ENCODE results near the gene USB1.

USB1 gene

DNA sequence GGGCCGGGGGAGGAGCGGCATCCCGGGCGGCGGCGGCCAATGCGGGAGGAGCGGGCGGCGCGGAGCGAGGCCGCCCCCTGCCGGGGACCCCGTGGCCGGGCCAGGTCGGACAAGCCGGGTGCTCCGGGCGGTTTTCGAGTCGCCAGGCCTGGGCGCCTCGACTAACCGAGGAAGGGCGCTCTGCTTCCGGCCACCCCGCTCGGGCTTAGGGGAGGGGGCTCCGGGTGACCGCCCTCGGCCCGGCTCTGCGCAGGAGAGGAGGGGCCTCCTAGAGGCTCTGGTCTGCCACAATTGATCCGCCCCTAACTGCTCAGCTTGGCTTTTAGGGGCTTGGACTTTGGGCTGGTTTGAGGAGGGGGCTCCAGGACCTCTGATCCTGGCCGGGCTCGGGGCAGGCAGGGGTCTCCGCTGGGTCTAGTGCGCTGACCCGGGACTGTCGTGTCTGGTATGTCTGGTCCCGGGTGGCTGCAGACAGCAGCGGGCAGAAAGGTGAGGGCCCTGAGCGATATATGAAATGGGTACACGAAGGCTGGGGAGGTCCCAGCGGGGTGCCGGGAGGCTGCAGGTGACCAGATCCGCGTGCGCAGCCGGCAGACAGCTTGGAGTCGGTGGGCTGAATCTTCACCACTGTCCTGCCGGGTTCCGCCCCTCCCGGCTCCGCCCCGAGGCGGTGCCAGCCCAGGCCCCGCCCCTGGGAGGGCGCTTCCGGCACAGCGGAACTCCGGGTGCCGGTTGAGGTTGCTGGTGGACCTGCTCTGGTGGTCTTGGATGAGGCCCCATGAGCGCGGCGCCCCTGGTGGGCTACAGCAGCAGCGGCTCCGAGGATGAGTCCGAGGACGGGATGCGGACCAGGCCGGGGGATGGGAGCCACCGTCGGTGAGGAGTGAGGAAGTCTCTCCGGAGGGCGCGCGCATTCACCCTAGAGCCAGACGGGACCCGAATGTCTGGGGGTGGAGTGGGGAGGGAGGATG, at the start of gene USB1:
TSS of gene USB1 (plus strand) at position 702 of the 971 bp plus-strand sequence. CDS start at position 779, 77 bp downstream.
- DNase-seq, result no peak

GRCh38 chr16:57952909-57953308, 48.3 kb upstream of the USB1 start:
- DNase-seq, result no peak

GRCh38 chr16:57953857-57954256, 47.4 kb upstream of the USB1 start:
- no peak for DNase-seq

DNA sequence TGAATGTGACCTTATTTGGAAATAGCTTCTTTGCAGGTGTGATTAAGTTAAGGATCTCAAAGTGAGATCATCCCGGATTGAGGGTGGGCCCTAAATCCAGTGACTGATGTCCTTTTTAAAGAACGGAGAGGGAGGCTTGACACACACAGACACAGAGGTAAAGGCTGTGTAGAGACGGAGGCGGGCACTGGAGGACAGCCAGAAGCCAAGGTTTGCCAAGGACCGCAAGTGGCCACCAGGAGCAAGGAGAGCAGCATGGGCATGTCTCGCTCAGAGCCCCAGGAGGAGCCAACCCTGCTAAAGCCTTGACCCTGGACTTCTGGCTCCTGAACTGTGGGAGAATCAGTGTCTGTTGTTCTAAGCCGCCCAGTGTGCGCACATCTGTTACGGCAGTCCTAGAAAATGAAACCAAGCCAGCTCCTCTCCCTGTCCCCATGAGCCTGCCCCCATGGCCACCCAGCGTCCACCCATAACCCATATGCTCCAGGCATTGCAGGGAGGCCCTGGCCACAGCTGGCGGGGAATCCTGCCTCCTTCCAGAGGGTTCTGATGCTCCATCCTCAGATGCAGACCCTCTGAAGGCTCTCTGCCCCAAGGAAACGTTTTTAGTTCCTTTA, 45.5 kb upstream of the USB1 start:
- no peak for DNase-seq

DNA sequence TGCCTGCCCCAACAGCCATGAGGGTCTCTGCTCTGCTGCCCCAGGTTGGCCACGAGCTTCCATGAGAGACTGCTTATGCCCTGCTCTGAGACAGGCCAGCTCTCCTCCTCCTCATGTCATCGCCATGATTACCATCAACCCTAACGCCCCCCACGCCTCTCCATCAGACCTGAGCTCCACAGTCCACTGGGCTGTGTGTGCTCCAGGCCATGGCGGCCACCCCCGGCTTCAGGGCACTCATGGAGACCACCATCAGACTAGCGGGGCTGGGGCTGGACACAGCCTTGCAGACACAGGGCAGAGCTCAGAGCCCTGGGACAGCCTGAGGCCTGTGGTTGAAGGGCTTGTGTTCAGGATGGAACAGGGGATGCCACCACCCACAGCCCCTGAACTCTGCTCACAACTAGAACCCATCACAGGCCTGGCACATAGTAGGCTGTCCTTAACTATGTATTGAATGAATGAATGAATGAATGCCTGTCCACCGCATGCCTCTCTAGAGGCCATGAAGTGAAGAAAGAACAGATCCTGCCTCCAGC, 44.9 kb upstream of the USB1 start:
- no peak for DNase-seq

- no peak for DNase-seq
Measured at GRCh38 chr16:57956924-57957672, 44.1 kb upstream of the USB1 start.

DNA sequence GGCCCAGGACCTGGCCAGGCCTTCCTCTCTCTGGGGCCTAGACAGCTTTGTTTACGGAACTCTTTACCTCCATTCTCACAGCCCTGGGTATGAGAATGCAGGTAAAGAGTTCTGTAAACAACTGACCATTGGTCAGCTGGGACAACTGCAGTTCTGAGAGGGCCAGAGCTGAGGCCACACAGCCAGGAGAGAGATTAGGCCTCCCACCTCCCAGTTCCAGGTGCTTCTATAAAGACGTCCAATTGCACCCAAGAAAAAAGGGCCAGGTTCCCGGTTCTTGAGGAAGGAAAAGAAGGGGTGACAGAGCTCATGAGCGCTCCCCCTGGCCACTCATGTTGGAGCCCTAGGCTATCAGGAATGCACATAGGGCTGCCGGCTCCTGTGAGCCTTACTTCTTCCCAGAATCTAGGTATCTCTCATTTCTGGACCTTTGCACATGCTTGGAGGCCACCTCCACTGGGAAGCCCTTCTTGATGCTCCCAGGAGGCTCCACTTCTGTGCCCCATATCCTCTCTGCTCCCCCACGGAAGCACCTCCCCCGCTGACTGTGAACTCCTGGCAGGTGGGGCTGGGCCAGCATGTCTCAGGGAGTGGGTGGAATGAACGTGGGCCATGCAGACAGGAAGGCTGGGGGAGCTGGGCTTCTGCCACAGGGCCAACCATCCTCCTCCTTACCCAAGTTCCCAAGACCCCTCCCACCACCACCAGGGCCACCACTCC, 43.4 kb upstream of the USB1 start:
- no peak for DNase-seq

DNA sequence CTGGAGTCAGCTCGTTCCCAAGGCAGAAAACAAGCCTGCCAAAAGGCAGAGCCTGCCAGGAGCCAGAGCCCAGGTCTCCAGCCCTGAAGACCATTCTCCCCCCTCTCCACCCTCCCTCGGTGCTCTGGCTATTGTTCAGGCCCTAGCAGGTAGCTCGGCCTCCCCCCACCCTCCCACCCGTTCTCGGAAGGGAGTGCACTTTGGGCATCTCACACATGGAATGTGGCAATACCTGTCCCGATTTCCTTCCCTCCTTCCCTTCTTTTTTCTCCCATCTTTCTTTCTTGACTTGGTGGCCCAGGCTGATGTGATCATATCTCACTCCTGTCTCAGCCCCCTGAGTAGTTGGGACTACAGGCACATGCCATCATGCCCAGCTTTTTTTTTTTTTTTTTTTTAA, 42.7 kb upstream of the USB1 start:
- DNase-seq, result no peak

DNA sequence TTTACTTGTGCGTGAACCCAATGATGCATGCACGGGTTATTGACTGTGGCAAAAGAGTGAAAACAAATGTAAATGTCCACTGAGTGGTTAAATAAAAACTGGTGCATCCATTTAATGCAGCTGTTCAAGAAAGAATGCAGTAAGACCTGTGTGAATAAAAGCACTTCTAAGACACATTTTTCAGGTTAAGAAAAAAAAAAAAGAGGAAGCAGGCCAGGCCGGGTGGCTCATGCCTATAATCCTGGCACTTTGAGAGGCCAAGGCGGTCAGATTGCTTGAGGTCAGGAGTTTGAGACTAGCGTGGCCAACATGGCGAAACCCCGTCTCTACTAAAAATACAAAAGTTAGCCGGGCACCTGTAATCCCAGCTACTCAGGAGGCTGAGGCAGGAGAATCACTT, 42.1 kb upstream of the USB1 start:
- DNase-seq, result no peak

- no peak for DNase-seq
Measured at GRCh38 chr16:57959804-57960203, 41.4 kb upstream of the USB1 start.

- DNase-seq, result no peak
Measured at GRCh38 chr16:57960310-57960709, 40.9 kb upstream of the USB1 start.

GRCh38 chr16:57960826-57961472, 40.3 kb upstream of the USB1 start:
- no peak for DNase-seq

- no peak for DNase-seq
Measured at GRCh38 chr16:57961538-57961937, 39.7 kb upstream of the USB1 start.

DNA sequence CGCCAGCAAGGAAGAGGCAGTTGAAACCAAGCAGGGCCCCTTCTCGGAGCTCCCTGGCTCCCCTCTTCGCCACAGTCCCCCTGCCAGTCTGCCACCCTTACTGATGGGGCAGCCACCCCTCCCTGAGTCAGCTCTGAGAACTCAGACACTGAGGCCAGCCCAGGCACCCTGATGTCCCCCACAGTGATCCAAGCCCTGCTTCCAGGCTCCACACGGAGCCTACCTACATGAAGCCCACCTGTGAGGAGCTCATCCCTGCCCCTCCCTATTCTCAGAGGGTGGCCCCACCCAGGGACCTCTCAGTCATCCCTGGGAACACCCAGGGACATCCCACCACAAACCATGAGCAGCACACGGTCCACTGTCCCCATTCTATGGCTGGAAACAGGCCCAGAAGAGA, 39.2 kb upstream of the USB1 start:
- DNase-seq, result no peak

- DNase-seq, result no peak
Measured at GRCh38 chr16:57962756-57963155, 38.5 kb upstream of the USB1 start.

DNA sequence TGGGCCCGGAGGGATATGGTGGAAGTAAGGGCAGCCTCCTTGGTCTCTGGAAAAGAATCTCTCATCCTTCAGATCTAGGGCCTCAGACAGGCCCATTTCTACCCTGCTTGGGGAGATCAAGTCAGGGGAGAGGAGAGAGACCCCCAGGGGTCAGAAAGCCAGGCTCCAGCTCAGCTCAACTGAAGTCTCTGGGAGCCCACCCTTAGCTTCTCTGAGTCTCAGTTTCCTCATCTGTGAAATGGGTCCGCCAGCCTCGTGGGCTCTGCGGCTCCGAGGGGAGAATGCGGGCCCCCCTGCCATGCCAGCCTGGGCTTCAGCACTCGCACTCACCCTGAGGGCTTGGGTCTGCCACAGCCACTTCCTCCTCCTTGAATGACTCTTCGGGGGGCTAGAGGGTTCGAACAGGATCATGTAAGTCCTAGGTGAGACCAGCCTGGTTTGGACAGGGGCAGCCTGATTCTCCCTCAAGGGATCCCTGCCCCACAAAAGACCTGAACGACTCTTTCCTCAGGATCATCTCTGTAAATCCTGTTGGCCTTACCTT, 37.0 kb upstream of the USB1 start:
- no peak for DNase-seq

DNA sequence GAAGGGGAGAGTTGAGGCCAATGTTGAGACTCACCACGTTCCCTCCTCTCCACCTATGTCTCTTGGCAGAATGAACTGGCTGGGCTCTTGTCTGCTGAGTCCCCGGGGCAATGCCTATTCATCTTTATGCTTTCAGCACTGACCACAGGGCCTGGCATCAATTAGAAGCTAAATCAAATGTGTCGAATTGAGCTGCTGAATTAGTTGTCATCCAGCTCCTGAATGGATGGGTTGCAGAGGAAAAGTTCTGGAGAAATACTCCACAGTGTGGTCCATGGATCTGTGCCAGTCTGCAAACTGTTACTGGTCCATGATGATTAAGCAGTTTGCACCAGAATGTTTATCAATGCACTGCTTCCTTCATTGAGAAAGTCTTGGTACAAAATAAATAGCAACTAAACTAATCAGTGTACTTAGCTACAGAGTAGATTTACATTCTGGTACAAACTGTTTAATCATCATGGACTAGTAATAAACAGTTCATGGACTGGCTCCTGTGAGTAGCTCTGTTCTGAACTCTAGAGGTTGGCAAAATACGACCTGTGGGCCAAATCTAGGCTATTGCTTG, 34.9 kb upstream of the USB1 start:
- DNase-seq, result no peak

DNA sequence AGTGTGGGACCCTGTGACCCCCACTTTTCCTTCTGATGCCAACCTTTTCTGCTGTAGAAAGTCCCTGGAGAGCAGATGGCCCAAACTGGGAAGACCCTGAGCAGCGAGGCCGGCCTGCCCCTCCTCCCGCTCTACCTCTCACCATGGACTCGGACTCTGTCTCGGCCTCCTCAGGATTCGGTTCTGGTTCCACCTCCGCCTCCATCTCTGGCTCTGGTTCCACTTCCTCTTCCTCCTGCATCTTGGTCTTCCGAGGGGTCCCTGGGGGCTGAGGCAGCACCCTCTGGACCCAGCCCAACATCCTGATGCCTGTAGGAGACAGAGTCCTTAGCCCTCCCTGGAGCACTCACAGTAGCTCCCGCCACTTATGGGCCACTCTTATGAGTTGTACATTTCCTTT, 34.2 kb upstream of the USB1 start:
- no peak for DNase-seq

- no peak for DNase-seq
Measured at GRCh38 chr16:57967916-57968315, 33.3 kb upstream of the USB1 start.

DNA sequence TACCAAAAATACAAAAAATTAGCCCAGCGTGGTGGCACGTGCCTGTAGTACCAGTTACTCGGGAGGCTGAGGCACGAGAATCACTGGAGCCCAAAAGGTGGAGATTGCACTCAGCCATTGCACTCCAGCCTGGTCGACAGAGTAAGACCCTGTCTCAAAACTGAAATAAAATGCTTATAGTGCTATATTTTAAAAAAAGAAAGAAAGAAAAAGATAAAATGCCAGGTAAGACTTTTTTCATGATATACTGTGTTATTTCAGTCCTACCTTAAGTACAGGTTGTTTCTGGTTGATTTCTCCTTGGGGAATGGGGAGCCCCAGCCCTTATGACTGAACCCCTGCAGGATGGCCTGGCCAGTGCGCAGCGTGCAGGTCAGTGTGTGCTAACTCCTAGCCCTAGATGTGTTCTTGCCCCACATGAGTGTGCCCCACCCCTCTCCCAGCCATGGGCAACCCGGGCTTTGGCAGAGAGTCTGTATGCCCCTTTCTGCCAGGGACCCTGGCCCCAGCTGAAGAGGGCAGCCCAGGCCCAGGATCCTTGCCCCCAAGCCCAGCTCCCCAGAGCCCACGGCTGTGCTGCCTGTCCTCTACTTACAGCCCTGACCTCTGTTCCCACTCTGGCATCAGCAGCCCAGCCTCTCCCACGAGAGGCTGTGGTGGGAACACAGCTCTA, 31.6 kb upstream of the USB1 start:
- DNase-seq, result no peak

GRCh38 chr16:57970319-57970718, 30.9 kb upstream of the USB1 start:
- no peak for DNase-seq
